MG63 (cell line): ENCODE measurements around the gene ALS2. TPM values are rescaled to one million over a fixed set of nuclear protein-coding genes. Genes with fewer than 3 reads are reported as not detected.
"Not testable (repeated sequence)": the region's sequence is repeated elsewhere in the genome, so short reads cannot be mapped to it uniquely, and the experiment has no call there.

ENCODE experiments used
- DNase-seq: peaks from one replicate; pipeline ENCODE4 v3.0.0-alpha.2; 2020
- H3K27me3 ChIP-seq: fragments of 250-450 bp; sonication (Bioruptor Pico); 2 replicates; pipeline ENCODE4 v1.5.1; 2020; ENCODE audit warnings: mild to moderate bottlenecking, moderate library complexity
- H3K36me3 ChIP-seq: fragments of 250-450 bp; sonication (Bioruptor Pico); 2 replicates; pipeline ENCODE4 v1.5.1; 2020; ENCODE audit warnings: mild to moderate bottlenecking, moderate library complexity
- H3K4me3 ChIP-seq: fragments of 250-450 bp; sonication (Bioruptor Pico); 2 replicates; pipeline ENCODE4 v1.5.1; 2020; ENCODE audit warnings: mild to moderate bottlenecking, moderate library complexity
- H3K9me3 ChIP-seq: fragments of 250-450 bp; sonication (Bioruptor Pico); 2 replicates; pipeline ENCODE4 v1.5.1; 2020; ENCODE audit warnings: mild to moderate bottlenecking, moderate library complexity
- total RNA-seq: library from RNA; depleted of rRNA; stranded (reverse); fragments of >200 nt; shearing (Covaris generic); gene quantifications from 2 replicates; pipeline ENCODE4 v1.2.3, GENCODE V29; 2014; ENCODE audit warnings: low replicate concordance

The ALS2 gene
- total RNA-seq, 1 experiment from 2014 or later, result 10.0 TPM

- Histone ChIP-seq H3K4me3 (no peak overlapping the region), H3K27me3 (no peaks in the 10 kb centered on the region), H3K9me3 (no peaks in the 10 kb centered on the region), H3K36me3 (no peaks in the 10 kb centered on the region)
- no peak for DNase-seq
Measured at GRCh38 chr2:201774546-201774945, 6.2 kb downstream of the ALS2 start.

DNA sequence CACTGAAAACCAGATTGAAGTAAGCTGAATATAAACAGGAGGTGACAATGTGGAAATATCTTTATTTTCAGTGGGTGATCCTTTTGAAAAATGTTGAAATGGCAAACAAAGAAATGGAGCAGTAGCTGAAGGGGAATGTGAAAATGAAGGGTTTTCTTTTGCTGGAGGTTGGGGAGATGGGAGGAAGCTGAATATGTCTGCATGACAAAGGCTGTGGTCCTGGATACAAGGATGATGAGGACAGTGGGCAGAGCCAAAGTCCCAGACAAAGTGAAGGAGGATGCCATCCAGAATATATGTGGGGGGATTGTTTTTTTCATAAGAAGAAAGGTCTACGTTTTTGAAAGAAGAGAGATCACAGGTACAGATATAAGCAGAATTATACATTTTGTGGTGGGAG lies 6.7 kb downstream of the ALS2 start:
- DNase-seq, result no peak
- no peak overlapping the region for H3K4me3 ChIP-seq
- no peaks in the 10 kb centered on the region for H3K36me3 ChIP-seq
- no peaks in the 10 kb centered on the region for H3K27me3 ChIP-seq
- H3K9me3 ChIP-seq, result no peaks in the 10 kb centered on the region

DNA sequence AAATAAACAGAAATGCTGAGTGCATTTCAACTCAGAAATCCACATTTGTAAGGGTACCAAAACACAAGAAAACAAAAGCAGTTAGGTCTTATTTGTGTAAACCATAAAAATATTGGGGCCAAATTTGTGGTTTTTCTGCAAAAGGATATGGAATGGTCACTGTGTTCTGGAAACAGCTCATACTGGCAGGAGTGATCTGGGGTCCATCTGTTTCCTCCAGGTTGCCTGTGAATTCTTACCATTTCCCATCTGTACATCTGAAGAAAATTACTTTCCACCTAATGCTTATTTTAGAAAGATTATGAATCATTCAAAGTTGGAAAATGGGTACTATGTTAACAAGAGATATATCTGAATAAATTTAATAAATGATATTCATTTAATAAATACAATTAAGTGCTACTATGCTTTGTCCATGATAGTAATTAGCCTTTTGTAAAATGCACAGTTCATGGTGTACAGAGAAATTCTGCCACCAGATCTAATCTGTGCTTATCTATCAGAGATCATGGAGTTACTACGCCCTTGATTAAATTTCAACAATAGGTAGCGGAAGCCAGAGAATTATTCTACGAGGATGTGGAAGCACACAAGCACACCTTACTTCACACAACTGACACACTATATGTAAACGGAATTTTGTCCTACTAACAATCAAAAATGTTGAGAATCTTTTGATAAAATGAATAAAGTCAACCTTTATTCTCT lies 10.9 kb downstream of the ALS2 start:
- Histone ChIP-seq H3K4me3 (no peak overlapping the region), H3K27me3 (no peaks in the 10 kb centered on the region), H3K36me3 (peaks cover 12% of the 10 kb centered on the region), H3K9me3 (no peaks in the 10 kb centered on the region)
- DNase-seq, result no peak

DNA sequence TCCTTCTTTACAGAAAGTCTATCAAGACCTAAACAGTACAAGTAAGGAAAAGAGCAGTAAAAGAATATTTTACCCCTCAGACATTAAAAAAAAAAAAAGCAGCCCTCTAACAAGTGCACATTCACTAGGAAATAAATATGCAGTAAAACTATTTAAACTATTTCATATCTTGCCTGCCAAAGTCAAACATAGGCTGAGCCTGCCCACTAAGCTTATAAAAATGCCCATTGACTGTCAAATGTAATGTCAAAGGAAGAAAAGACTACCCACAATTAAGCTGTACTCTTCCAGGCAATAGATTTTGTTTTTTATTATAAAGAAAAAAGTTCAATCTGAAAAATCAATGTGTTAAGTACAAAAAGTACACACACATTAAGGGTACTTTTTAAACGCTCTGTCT lies 11.8 kb downstream of the ALS2 start:
- H3K36me3 ChIP-seq, result peaks cover 14% of the 10 kb centered on the region
- no peaks in the 10 kb centered on the region for H3K27me3 ChIP-seq
- no peak overlapping the region for H3K4me3 ChIP-seq
- peak; percentile 19 for DNase-seq
- no peaks in the 10 kb centered on the region for H3K9me3 ChIP-seq

GRCh38 chr2:201765799-201766198 lies 14.9 kb downstream of the ALS2 start:
- no peak for DNase-seq
- no peak overlapping the region for H3K4me3 ChIP-seq
- no peaks in the 10 kb centered on the region for H3K27me3 ChIP-seq
- H3K9me3 ChIP-seq, result no peaks in the 10 kb centered on the region
- peaks cover 19% of the 10 kb centered on the region for H3K36me3 ChIP-seq

DNA sequence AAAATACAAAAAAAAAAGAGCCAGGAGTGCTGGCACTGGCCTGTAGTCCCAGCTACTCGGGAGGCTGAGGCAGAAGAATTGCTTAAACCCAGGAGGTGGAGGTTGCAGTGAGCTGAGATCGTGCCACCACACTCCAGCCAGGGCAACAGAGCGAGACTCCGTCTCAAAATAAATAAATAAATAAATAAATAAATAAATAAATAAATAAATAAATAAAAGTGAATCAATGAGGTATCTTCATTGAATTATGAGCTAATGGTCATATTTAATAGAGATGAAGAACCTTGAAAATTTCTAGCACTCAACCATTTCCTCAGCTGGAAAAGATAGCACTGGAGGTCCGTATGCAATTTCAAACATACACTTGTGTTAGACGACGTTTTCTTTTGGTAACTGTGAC lies 16.3 kb downstream of the ALS2 start:
- DNase-seq, H3K9me3 ChIP-seq, H3K4me3 ChIP-seq, H3K27me3 ChIP-seq: not testable (repeated sequence)
- H3K36me3 ChIP-seq, result peaks cover 19% of the 10 kb centered on the region

DNA sequence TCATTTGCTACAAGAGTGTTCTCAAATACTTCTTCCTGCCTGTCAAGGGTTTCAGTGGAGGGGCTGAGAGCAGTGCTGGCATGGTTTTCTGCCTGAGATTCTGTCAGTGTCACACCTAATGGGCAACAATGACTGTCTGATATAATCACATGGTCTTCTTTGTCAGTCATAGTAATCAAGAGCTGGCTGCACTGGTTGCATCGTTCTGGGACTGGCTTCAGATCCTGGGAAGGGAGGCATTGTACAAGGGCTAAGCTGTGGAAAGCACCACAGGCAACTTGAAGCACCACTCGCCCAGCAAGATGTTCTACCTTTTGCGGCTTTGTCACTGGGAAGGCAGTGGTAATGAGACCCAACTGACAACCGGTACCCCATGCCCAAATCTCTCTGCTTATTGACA lies 19.6 kb downstream of the ALS2 start:
- Histone ChIP-seq H3K9me3 (no peaks in the 10 kb centered on the region), H3K36me3 (peaks cover 17% of the 10 kb centered on the region)
- DNase-seq, result no peak

GRCh38 chr2:201759567-201759966 lies 21.2 kb downstream of the ALS2 start:
- Histone ChIP-seq H3K27me3 (no peaks in the 10 kb centered on the region), H3K4me3 (no peak overlapping the region), H3K36me3 (peaks cover 12% of the 10 kb centered on the region), H3K9me3 (no peaks in the 10 kb centered on the region)
- DNase-seq, result no peak

More for the DNA sequence above, 19.6 kb downstream of the ALS2 start:
- Histone ChIP-seq H3K27me3 (no peaks in the 10 kb centered on the region), H3K4me3 (no peak overlapping the region)

- Histone ChIP-seq H3K36me3 (peaks cover 10% of the 10 kb centered on the region; the same call in 1 of the 2 replicates), H3K4me3 (no peak overlapping the region), H3K9me3 (no peaks in the 10 kb centered on the region), H3K27me3 (no peaks in the 10 kb centered on the region)
- DNase-seq, result no peak
Measured at GRCh38 chr2:201758873-201759272, 21.9 kb downstream of the ALS2 start.

GRCh38 chr2:201758234-201758633 lies 22.5 kb downstream of the ALS2 start:
- Histone ChIP-seq H3K9me3 (no peaks in the 10 kb centered on the region), H3K4me3 (no peak overlapping the region), H3K36me3 (peaks cover 9% of the 10 kb centered on the region; the same call in 1 of the 2 replicates), H3K27me3 (no peaks in the 10 kb centered on the region)
- no peak for DNase-seq

DNA sequence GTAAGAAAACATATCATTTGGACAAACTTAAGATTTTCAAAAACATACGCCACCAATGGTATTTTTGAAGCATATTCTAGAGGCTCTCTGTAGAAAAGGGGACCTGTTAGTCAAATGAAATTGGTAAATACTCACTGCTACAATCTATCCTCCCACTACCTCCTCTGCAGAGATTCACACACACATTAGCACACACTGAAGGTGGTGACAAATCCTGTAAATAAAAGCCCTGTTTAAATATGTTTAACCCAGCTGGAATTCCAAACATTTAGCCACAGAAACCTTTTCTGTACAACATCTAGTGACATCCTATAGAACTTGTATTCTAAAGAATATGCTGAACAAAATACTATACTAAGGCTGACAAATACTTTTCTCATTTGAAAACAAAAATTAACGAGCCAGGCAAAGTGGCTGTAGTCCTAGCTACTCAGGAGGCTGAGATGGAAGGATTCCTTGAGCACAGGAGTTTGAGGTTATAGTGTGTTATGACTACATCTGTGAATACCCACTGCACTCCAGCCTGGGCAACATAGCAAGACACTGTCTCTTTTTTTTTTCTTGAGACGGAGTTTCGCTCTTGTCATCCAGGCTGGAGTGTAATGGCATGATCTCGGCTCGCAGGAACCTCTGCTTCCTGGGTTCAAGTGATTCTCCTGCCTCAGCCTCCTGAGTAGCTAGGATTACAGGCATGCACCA lies 25.9 kb downstream of the ALS2 start:
- no peak for DNase-seq
- no peaks in the 10 kb centered on the region for H3K9me3 ChIP-seq
- H3K36me3 ChIP-seq, result peaks cover 5% of the 10 kb centered on the region; the same call in 1 of the 2 replicates
- H3K27me3 ChIP-seq, result no peaks in the 10 kb centered on the region
- H3K4me3 ChIP-seq, result no peak overlapping the region

DNA sequence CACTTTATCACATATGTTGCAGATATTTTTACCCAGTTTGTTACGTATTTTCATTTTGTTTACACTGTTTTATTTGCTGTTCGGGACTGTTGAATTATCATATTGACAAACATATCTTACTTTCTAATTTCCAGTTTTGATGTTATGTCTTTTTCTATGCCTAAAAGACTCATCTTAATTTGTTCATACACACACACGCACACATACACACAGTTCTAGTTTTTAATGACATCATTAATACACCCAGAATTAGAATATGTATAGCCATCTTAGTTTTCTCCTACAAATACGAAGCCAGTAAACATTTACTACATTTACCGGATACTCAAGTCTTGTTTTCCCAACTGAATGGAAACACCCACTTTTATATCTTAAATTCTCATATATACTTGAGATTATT lies 29.2 kb downstream of the ALS2 start:
- H3K27me3 ChIP-seq, result no peaks in the 10 kb centered on the region
- DNase-seq, result no peak
- H3K4me3 ChIP-seq, result no peak overlapping the region
- no peaks in the 10 kb centered on the region for H3K9me3 ChIP-seq
- peaks cover 10% of the 10 kb centered on the region for H3K36me3 ChIP-seq

- Histone ChIP-seq H3K4me3 (no peak overlapping the region), H3K27me3 (no peaks in the 10 kb centered on the region), H3K36me3 (peaks cover 19% of the 10 kb centered on the region), H3K9me3 (no peaks in the 10 kb centered on the region)
- no peak for DNase-seq
Measured at GRCh38 chr2:201746551-201746950, 34.2 kb downstream of the ALS2 start.

DNA sequence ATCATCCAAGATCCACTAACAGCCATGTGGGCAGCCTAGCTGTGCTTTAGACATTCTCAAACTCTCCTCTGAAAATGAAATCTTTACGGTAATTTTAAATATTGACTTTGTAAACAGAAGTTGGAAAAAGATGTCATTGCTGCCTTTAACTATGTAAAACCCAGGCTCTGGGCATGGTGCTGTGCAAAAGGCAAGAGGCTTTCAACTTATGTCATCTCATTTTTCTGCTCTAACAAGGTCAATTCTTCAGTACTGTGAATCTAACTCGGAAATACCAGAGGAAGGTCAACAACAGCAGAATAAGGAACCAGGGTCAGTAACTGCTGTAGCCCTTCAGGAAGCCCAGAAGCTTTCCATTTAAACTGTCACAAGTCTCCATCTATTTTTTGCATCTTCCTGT lies 45.2 kb downstream of the ALS2 start:
- no peak for DNase-seq
- Histone ChIP-seq H3K36me3 (peaks cover 30% of the 10 kb centered on the region), H3K4me3 (no peak overlapping the region), H3K27me3 (no peaks in the 10 kb centered on the region), H3K9me3 (peaks cover 4% of the 10 kb centered on the region)

GRCh38 chr2:201734111-201734510 lies 46.6 kb downstream of the ALS2 start:
- Histone ChIP-seq H3K27me3 (no peaks in the 10 kb centered on the region), H3K4me3 (no peak overlapping the region), H3K36me3 (peaks cover 30% of the 10 kb centered on the region), H3K9me3 (peaks cover 4% of the 10 kb centered on the region)
- DNase-seq, result no peak

DNA sequence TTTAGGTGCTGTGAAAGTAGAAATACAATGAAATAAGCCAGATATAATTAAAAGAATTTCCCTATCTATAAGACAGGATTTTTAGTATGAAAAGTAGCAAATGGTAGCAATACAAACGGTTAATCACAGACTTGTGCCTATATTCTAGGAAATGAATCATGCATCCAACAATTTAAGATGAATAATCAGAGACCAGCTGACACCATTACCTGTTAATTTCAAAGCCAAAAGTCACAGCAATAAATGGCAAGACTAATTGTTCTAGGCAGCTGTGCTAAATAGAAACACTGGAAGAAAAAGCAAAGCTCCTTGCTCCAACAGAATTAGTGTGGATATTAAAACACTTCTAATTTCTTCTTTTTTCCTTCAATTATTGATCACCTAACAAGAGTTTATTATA lies 47.2 kb downstream of the ALS2 start:
- Histone ChIP-seq H3K4me3 (no peak overlapping the region), H3K36me3 (peaks cover 27% of the 10 kb centered on the region)

GRCh38 chr2:201730651-201731285 lies 50.0 kb downstream of the ALS2 start:
- no peak overlapping the region for H3K4me3 ChIP-seq
- H3K27me3 ChIP-seq, result no peaks in the 10 kb centered on the region
- H3K9me3 ChIP-seq, result no peaks in the 10 kb centered on the region; the same call in 1 of the 2 replicates
- peaks cover 16% of the 10 kb centered on the region for H3K36me3 ChIP-seq
- no peak for DNase-seq

More for the DNA sequence above, 47.2 kb downstream of the ALS2 start:
- Histone ChIP-seq H3K27me3 (no peaks in the 10 kb centered on the region), H3K9me3 (peaks cover 4% of the 10 kb centered on the region)
- no peak for DNase-seq
